GM21619 (cell line): ENCODE data around the gene ZNF827.

Experiments
- ATAC-seq: cut with Tn5 transposase; IDR thresholded peaks from one replicate; pipeline ENCODE4 v1.9.1; 2021; ENCODE audit not compliant: unreplicated experiment

ZNF827 gene

GRCh38 chr4:145804116-145804515 lies 134.5 kb downstream of the ZNF827 start:
- ATAC-seq = no peak

- no peak for ATAC-seq
These were observed 139.4 kb downstream of the ZNF827 start for GRCh38 chr4:145799223-145799622.

GRCh38 chr4:145797278-145797677 lies 141.3 kb downstream of the ZNF827 start:
- ATAC-seq = no peak

DNA sequence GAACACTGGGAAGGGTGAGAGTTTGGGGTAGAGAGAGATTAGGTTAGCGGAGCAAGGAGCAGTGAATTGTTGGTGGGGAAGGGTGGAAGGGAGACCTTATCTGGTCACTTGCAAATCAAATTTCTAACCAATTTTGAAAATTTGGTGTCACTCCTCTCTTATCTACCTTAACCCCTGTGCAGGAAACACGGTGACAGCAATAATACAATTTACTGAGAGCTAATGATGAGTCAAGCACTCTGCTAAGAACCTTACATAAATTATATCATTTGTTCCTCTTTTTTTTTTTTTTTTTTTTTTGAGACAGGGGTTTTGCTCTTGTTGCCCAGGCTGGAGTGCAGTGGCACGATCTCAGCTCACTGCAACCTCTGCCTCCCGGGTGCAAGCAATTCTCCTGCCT lies 142.3 kb downstream of the ZNF827 start:
- ATAC-seq = no peak

DNA sequence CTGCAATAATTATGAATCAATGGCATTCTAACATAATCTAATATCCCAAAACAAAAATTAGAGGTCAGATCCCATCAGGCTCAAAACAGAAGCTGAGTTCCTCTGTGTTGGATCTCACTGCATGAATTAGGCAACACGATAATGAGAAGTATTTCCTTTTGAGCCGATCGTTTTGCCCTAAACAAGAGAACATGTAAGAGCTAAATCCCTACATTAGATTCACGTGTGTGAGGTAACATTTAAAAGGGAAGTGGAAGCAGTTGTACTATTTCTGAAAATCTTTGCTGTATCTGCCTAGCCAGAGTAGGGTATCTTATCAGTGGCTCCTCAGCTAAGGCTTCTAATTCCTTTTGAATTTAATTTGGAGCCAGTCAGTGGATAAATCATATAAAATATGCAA lies 143.1 kb downstream of the ZNF827 start:
- no peak for ATAC-seq

DNA sequence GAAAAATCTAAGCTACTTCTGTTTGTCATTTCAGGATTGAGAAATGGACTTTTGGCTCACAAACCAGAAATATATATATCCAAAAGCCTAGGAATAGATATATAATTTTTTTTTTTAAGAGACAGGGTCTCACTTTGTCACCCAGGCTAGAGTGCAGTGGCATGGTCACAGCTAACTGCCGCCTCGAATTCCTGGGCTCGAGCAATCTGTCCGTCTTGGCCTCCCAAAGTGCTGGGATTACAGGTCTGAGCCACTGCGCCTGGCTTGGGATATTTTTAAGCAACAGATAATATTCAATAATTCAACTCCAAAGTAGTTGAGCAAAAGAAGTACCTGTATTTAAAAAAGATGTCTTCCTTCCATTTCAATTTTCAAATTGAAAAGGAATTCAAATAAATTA lies 146.2 kb downstream of the ZNF827 start:
- no peak for ATAC-seq

GRCh38 chr4:145791988-145792387 lies 146.6 kb downstream of the ZNF827 start:
- ATAC-seq = no peak

GRCh38 chr4:145788755-145789154 lies 149.9 kb downstream of the ZNF827 start:
- ATAC-seq = no peak

DNA sequence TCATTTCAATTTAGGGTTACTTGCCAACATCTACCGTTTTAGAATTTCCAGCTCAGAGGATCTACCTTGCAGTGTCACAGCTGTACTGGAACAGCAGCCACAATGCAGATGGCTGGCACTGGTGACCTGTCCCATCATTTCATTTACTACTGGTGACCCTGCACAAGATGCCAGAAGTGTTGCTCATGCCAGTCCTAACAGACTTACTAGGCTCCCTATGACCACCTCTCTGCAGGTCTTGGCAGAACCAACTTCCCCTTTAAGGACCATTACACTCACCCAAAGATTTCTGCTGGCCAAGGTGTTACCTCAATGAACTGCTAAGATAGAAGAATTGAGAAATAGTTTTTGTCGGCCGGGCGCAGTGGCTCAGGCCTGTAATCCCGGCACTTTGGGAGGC lies 151.8 kb downstream of the ZNF827 start:
- ATAC-seq = no peak

GRCh38 chr4:145786261-145786660 lies 152.4 kb downstream of the ZNF827 start:
- ATAC-seq = no peak

GRCh38 chr4:145785391-145786008 lies 153.1 kb downstream of the ZNF827 start:
- no peak for ATAC-seq

DNA sequence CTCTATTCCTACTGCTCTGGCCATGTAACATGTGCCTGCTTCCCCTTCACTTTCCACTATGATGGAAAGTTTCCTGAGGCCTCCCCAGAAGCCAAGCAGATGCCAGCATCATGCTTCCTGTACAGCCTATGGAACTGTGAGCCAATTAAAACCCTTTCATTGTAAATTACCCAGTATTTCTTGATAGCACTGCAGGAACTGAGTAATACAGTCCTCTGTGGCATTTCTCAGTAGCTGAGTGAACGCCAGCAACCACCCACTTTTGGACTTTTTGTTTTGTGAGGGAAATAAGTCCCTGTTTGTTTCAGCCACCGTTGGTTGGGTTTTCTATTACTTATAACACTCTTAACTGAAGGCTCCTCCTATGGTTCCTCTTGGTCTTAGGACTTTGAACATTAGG lies 154.6 kb downstream of the ZNF827 start:
- no peak for ATAC-seq

- no peak for ATAC-seq
These were observed 155.9 kb downstream of the ZNF827 start for GRCh38 chr4:145782756-145783155.

DNA sequence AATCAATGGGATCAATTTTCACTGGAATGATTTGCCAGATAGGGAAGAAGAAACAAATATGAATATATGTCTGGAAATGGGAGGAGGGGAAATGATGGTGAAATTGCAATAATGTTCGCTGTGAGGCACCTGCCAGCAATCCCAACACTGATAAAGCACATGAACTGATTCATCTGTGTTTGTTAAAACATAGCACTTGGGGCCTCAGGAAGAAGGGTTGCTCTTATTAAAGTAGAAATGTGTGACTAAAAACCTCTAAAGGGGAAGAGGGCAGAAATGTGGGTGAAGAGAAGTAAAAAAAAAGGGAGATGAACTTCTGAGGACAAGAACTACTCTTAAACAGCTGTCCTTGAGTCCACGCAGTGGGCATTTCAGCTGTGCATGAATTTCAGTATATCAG lies 157.3 kb downstream of the ZNF827 start:
- ATAC-seq = no peak

- ATAC-seq = no peak
These were observed 159.3 kb downstream of the ZNF827 start for GRCh38 chr4:145779319-145779801.

DNA sequence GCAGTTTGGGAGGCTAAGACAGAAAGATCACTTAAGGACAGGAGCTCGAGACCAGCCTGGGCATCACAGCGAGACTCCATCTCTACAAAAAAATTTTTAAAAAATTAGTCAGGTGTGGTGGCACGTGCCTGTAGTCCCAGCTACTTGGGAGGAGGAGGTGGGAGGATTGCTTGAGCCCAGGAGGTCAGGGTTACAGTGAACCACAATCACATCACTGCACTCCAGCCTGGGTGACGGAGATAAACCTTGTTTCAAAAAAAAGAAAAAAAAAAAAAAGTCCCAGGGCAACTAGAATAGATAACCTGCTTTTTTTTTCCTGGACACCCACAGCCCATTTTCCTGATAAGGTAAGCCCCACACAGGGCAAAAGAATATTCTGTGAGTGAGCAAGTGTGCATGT lies 162.4 kb downstream of the ZNF827 start:
- ATAC-seq = no peak

GRCh38 chr4:145775406-145775805 lies 163.2 kb downstream of the ZNF827 start:
- no peak for ATAC-seq

GRCh38 chr4:145774473-145774872 lies 164.2 kb downstream of the ZNF827 start:
- no peak for ATAC-seq

- ATAC-seq = peak; percentile 95
These were observed 164.9 kb downstream of the ZNF827 start for GRCh38 chr4:145773581-145774234.

DNA sequence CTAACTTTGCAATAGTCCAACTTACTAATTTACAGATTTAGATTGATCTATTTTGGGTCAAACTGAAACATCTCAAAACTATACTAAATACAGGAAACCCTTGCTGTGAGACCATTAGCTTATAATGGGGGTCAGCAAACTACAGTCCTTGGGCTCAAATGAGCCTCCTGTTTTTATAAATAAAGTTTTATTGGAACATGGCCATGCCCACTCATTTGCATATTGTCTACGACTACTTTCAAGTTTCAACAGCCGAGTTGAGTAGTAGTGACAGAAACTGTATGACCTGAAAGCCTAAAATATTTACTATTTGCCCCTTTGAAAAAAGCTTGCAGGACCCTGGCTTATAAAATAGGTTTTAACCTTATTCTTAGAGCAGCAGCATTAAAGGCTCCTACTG lies 166.3 kb downstream of the ZNF827 start:
- no peak for ATAC-seq

DNA sequence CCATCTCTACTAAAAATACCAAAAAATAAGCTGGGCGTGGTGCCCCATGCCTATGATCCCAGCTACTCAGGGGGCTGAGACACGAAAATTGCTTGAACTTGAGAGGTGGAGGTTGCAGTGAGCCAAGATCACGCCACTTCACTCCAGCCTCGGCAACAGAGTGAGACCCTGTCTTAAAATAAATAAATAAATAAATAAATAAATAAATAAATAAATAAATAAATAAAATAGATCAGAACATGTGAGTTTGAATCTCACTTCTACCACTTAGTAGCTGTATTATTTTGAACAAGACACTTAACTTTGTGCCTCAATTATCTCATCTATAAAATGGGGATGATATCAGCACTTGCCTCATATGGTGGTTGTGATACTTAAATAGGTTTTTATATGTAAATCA lies 168.5 kb downstream of the ZNF827 start:
- no peak for ATAC-seq

DNA sequence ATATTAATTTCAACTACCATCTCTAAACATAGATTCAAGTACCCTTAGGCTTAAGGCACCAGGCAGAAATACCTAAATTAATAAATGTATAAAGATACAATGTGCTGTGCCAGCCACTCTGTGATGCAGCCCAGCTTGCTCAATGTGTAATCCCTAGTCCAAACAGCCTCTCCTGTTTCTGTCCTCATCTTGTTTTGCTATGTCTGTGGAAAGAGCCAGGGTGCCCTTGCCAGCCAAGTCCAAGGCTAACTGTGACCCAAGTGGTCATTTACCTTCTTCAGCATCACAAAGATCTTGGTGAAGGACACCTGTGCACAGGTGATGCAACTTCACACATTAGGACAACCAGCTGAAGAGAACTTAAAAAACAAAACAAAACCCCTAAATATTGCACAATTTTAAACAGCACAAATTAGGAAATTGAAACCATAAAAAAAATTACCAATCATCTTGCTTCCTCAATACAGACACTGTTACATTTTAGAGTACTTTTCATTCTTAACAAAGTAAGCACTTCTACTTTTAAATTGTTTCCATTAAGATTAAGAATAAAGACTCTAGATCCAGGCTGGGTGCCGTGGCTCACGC lies 169.1 kb downstream of the ZNF827 start:
- no peak for ATAC-seq
